ENCODE results near the gene SLC35B2.

Gene SLC35B2

DNA sequence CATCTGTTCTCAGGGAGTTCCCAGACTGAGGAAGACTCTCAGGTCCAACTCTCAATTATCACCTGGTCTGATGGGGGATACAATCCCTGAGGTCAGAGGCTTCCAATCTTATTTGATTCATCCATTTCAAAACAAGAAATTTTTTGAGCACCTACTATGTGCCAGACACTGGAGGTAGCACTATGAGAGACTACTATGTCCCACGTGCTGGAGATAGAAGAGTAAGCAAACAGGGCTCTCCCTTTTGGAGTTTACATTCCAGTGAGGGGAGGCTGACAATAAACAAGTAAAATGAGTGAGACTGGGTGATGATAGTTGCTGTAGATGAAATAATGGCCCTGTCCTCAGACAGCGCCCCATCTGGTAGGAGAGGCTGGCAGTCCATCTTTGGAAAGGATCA is 29.4 kb upstream of the SLC35B2 start:
- no peak for DNase-seq (ENCODE audit: low read depth in 2 of 2, low spot score in 1 of 2)

- no peak for DNase-seq (ENCODE audit: low read depth in 2 of 2, low spot score in 1 of 2)
These were observed 28.9 kb upstream of the SLC35B2 start for GRCh38 chr6:44286285-44286565.

DNA sequence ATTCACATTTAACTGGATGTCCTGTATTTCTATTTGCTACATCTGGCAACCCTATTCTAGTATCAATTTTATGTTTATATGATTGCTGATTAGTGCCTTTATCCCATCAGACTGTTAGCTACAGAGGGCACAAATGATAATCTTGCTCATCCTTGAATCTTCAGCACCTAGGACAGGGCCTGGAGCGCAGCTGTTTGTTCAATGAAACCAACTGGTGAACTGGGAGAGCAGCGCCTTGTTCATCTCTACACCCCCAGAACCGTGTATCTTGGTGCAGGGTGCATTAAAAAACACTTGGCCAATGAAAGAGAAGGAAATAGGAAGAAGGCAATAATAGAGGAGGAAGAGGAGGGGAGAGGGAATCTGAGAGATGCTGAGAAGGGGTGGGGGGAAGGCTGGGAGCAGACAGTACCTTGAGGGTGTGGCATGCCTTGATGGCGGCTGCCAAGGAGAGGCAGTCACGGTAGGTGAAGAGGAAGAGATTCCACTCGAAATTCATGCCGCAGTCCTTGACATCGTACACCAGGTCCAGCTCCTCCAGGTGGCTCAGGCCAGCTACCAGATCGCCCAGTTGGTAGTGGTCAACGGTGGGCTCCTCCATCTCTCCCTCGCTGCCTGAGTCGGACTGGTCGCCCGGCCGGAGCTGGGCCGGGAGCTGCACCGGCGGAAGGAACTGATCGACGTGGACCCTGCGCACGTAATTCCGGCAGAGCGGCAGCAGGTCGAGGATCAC is 28.4 kb upstream of the SLC35B2 start:
- DNase-seq (ENCODE audit: low read depth in 2 of 2, low spot score in 1 of 2): no peak

- no peak for DNase-seq (ENCODE audit: low read depth in 2 of 2, low spot score in 1 of 2)
These were observed 27.5 kb upstream of the SLC35B2 start for GRCh38 chr6:44284867-44285266.

- DNase-seq (ENCODE audit: low read depth in 2 of 2, low spot score in 1 of 2): no peak
These were observed 26.8 kb upstream of the SLC35B2 start for GRCh38 chr6:44284121-44284520.

DNA sequence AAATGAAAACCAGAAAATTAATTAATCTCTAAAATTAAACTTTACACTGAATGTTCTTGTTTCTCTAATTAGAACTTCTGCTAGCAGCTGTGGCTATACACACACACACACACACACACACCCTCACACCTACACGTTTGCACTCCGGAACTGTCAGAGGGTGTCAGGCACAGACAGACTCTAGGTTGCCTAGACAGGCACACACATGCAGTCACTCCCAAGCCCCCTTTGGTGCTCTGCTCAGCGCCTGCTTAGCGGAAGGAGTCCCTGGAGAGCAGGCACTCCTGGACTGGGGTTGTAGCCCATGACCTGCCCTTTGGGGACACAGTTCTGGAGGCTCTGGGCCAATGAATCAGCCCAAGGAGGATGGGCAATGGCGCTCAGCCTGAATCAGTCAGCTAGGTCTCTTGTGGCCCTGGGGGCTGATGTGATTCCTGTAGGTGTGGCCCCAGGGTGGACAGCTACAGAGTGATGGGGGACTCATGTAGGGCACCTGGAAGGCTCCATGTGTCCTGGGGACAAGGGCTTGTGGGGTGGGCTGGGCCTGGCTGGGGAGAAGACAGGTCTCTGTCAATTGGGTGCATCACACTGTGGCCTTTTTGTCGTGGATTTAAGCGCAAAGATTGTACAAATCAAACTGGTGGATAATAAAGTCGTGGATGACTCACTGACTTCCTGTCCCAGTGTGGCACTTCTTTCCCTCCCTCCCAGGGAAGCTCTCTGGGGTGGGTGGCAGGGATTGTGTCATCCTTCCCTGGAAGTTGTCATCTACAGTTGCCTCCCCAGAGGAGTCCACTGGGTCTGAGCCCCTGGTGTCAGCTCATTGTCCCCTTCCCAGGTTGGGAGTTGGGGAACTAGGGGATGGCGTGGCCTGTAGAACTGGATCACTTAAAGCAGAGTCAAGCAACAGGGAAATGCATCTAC is 21.7 kb upstream of the SLC35B2 start:
- DNase-seq (ENCODE audit: low read depth in 2 of 2, low spot score in 1 of 2): no peak

GRCh38 chr6:44278315-44278714 is 21.0 kb upstream of the SLC35B2 start:
- DNase-seq (ENCODE audit: low read depth in 2 of 2, low spot score in 1 of 2): no peak

DNA sequence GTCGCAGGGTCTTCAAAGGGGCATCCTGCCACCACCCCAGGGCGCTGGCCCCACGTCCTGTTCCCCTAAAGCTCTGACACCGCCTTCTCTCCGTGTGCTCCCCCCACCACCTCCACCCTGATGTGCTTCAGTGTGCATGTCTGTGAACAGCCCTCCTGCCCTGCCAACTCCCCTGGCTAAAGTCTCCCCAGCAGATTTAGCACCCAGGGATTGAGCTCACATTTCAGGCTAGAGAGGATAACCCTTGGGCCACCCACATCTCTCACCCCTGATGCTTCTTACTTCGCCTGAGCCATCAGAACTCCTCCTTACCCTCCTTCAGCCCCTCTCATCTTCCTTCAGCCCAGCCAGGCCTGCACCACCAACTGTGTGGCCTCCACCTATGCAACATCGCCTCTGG is 20.4 kb upstream of the SLC35B2 start:
- DNase-seq (ENCODE audit: low read depth in 2 of 2, low spot score in 1 of 2): no peak

DNA sequence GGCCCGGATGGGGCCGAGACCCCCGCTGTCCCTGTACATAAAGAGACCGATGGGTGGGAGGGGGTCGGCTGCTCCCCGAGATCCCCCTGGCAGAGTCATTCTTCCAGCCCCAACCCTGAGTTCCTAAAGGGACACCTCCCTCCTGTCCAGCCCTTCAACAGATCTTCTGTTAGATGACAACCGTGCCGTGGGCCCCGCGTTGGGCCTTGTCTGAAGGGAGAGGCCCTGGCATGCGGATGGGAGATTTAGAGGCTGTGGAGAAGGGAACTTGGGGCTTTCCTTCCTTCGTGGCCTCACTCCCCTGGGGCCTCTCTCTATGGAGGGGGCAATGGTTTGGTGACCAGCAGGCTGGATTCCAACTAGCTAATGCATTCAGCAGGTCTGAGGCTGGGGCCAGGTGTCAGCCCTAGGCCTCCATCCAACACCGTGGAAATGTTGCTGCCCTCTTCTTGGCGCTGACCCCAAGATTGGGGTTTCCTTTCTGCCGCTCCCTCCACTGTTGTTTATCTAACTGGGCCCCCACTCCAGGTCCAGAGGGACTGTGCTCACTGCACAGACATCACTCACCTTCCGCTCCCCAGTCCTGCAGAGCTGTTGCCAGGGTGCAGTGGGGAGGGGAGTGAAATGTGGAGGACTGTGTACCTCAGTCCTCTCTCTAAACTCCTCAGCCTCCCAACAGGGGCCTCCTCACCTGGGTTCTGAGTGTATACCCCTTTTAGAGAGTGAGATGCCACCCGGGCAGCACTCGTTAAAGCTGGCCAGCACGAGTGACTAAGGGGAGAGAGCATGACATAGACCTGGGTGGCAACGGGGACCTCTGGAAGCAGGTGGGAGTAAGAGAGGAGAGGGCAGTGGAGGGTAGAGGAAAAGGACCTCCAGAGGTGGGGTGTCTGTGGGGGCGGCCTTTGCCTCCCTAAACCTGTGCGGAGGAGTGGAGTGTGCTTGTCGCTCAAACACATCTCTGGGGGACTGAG is 19.6 kb upstream of the SLC35B2 start:
- DNase-seq (ENCODE audit: low read depth in 2 of 2, low spot score in 1 of 2): no peak

GRCh38 chr6:44275749-44276648 is 18.7 kb upstream of the SLC35B2 start:
- DNase-seq (ENCODE audit: low read depth in 2 of 2, low spot score in 1 of 2): no peak

- DNase-seq (ENCODE audit: low read depth in 2 of 2, low spot score in 1 of 2): no peak
These were observed 18.0 kb upstream of the SLC35B2 start for GRCh38 chr6:44275271-44275748.

DNA sequence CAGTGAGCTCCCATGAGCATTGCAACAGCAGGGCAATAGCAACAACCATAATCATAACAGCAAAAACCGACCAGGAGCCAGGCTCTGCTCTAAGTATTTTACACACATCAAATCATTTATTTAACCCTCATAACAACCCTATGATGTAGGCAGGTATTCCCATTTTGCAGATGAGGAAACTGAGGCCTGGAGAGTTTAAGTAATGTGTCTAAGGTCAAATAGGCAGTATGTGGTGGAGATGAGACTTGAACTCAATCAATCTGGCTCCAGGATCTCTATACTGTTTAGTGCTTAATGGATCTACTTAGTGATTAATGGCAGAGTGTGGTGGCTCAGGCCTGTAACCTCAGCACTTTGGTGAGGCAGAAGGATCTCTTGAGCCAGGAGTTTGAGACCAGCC is 16.3 kb upstream of the SLC35B2 start:
- DNase-seq (ENCODE audit: low read depth in 2 of 2, low spot score in 1 of 2): no peak

- DNase-seq (ENCODE audit: low read depth in 2 of 2, low spot score in 1 of 2): no peak
These were observed 15.8 kb upstream of the SLC35B2 start for GRCh38 chr6:44272999-44273566.

DNA sequence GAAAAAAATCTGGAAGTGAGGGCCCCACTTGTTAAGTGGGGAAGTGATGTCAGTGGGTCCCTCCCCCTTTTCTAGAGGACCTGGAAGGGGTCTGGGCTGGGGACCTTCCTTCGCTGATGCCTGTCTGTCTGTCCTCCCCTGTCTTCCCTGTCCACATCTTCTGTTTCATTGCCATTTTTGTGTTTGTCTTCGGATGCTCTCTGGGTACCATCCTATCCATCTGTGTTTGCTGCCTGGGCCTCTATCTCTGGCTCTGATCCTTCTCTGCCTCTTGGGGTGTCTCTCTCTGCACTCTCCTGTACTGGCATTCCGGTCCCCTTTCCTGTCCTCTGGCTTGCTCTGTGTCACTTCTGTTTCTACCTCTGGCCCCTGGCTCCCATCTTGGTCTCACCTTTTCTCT is 15.2 kb upstream of the SLC35B2 start:
- no peak for DNase-seq (ENCODE audit: low read depth in 2 of 2, low spot score in 1 of 2)

DNA sequence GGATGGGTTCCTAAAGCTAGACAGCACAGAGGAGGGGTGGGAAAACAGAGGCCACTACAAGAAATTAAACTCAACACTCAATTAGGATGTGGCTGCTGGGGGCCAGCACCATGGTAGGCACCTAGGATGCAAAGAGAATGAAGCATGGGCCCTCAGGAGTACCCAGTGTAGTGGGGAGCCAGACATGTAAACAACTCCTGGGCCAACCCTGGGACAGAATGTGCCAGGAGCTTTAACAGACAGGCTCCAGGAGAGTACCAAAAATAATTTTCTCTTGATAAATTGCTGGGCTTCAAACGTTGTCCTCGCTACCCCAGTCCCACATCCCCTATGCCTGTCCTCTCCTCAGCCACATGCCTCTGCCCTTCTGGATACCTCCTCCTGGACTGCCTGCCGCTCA is 14.6 kb upstream of the SLC35B2 start:
- no peak for DNase-seq (ENCODE audit: low read depth in 2 of 2, low spot score in 1 of 2)

DNA sequence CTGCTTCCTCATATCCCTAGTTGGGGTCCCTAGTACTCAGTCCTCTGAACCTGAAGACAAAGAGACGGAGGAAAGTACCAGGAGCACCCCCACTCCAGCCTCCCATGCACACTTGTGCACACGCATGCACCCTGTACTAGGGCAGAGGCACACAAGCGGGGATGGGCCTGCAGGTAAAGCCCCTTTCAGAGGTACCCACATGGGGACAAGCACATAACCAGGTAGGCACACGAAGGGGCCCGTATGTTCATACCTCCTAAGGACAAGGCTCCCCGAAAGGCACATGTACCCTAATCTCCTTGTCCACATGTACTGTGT is 14.0 kb upstream of the SLC35B2 start:
- DNase-seq (ENCODE audit: low read depth in 2 of 2, low spot score in 1 of 2): no peak

GRCh38 chr6:44270526-44271405 is 13.4 kb upstream of the SLC35B2 start:
- no peak for DNase-seq (ENCODE audit: low read depth in 2 of 2, low spot score in 1 of 2)

- peak in 1 of 2 donors; percentile 29 for DNase-seq (ENCODE audit: low read depth in 2 of 2, low spot score in 1 of 2)
These were observed 12.7 kb upstream of the SLC35B2 start, which contains the start of gene TMEM151B for GRCh38 chr6:44269921-44270525. TMEM151B (plus strand) TSS chr6:44270450; CDS start chr6:44270743, 293 bp downstream.
